GM18505 (cell line): ENCODE measurements around the gene APOBEC3F.
"Not testable (repeated sequence)": the region's sequence is repeated elsewhere in the genome, so short reads cannot be mapped to it uniquely, and the experiment has no call there.

Experiments
- ATAC-seq: cut with Tn5 transposase; IDR thresholded peaks from one replicate; pipeline ENCODE4 v1.9.1; 2021; ENCODE audit not compliant: unreplicated experiment
- POLR2A ChIP-seq: IDR thresholded peaks from 4 replicates; pipeline ENCODE4 v1.6.1; 2011; ENCODE audit warnings: borderline replicate concordance; ENCODE audit not compliant: insufficient read depth, insufficient read length; ENCODE audit errors: extremely low read depth

Gene APOBEC3F

DNA sequence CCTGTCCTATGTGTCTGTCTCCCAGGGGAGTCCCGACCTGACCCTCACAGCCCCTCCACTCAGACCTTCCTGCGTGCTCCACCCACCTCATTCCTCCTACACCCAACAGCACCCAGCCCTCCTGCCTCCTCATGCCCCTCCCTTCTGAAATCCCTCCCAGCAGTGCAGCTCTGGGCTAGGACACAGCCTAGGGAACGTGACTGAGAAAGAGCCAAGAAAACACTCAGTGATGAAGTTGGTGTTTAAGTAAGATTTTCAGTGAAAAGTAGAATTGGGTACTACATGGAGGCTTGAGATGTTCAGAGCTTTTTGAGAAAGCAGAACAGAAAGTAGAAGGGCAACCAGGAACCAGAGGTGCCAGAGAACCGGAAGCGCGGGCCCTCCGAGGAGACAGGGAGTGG, 31.9 kb downstream of the APOBEC3F start:
- peak; percentile 19 for TF ChIP-seq POLR2A
- not testable (repeated sequence) for ATAC-seq

DNA sequence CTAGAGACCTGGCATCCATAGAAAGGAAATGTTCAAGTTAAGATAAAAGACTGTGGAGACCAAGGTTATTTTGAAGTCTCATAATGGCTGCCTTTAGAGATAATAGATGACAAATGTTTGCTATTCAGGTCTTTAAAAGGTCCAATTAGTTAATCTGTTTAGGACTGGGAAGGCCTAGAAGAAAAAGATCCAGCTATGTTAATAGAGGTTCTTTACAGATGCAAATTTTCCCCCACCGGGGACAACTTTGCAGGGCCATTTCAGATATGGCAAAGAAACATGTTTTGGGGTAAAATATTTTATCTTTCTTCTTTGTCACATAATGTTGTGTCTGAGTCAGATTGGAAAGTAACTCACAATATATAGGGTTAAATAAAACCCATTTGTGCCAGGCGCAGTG, 33.3 kb downstream of the APOBEC3F start:
- TF ChIP-seq POLR2A = no peak

DNA sequence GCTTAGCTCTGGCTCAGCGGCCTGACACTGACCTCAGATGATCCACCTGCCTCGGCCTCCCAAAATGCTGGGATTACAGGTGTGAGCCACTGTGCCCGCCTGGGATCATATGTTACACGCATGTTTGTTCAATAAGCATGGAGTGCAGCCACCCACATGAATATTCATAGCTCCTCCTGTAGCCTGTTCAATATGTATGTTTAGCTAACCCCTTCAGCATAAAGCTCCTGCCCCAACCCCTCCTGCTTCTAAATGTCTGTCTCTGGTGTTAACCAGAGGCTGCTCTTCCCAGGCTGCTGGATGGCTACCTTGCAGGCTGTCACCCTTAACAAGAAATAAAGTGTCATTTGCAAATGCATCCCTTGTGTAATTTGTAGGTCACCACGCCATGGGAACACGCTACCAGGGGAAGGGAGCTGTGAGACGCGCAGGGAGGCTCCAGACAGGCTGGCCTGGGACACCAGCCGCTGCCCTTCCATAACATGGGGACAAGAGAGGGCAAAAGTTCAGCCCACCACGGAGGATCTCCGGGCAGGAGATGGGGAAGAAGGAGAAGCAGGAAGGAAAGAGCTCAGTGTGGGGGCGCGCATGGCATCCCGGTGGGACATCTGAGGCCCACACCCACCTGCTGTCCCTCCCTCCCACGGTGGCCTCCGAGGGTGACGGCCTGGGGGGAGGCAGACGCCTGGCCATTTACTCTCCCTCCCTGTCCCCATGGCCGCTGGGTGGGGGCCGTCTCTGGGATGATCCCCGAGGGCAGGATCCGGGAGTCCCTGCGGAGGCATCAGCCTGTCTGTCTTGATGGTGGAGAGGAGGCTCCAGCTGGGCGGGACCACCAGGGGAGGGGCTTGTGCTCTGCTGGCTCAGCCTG, 35.7 kb downstream of the APOBEC3F start:
- ATAC-seq = not testable (repeated sequence)

More for the DNA sequence above, 33.3 kb downstream of the APOBEC3F start:
- no peak for ATAC-seq

DNA sequence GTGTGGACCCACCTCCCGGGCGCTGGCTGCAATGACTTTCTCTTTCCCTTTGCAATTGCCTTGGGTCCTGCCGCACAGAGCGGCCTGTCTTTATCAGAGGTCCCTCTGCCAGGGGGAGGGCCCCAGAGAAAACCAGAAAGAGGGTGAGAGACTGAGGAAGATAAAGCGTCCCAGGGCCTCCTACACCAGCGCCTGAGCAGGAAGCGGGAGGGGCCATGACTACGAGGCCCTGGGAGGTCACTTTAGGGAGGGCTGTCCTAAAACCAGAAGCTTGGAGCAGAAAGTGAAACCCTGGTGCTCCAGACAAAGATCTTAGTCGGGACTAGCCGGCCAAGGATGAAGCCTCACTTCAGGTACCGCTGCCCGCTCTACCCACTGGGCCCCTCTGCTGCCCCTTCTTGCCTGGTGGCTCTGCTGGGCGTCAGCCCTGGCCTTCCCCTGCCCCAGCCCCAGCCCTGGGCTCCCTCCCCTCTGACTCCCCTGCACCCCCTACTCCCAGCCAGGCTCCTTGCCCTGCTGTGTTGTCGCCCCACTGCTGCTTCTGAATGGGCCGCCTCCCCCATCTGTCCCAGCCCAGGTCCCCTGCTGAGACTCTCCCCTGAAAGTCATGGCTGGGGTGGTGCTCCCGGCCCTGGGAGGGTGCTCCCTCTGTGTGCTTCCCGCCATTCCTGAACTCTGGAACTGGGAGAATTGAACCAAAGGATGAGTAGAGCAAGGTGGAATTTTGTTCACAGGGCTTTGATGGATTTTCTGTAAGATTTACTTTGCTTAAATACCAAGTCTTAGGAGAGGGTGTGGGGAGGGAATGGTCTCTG, 36.6 kb downstream of the APOBEC3F start, which contains the start of gene APOBEC3G:
Gene APOBEC3G (plus strand): TSS at position 250 of the 815 bp plus-strand sequence. CDS start 87 bp downstream, at position 337.
- peak; percentile 63 for TF ChIP-seq POLR2A
- peak; percentile 71 for ATAC-seq

DNA sequence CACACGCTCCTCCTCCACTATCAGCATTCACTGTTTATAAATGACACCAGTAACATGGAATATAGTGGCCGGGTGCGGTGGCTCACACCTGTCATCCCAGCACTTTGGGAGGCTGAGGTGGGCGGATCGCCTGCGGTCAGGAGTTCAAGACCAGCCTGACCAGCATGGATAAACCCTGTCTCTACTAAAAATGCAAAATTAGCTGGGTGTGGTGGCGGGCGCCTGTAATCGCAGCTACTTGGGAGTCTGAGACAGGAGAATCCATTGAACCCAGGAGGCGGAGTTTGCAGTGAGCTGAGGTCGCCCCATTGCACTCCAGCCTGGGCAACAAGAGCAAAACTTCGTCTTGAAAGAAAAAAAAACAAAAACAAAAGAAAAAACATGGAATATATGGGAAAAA, 37.2 kb downstream of the APOBEC3F start:
- not testable (repeated sequence) for ATAC-seq

DNA sequence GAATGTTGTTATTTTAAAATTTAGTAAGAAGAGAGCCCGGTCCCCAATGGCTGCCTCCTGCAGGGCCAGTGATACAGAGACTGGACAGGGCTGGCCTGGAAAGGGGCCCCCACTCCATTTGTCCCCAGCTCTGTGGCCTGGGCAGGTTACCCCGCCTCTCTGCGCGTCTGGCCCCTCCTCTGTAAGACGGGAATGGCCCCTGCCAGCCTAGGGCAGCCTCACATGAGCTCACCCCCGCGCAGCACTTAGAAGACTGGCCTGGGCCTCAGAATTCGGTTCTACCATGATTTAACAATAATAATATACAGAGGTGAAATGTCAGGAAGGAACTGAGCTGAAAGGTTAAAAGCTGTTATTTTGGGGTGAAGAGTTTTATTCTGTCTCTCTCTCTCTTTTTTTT, 37.7 kb downstream of the APOBEC3F start:
- TF ChIP-seq POLR2A = no peak
- no peak for ATAC-seq

DNA sequence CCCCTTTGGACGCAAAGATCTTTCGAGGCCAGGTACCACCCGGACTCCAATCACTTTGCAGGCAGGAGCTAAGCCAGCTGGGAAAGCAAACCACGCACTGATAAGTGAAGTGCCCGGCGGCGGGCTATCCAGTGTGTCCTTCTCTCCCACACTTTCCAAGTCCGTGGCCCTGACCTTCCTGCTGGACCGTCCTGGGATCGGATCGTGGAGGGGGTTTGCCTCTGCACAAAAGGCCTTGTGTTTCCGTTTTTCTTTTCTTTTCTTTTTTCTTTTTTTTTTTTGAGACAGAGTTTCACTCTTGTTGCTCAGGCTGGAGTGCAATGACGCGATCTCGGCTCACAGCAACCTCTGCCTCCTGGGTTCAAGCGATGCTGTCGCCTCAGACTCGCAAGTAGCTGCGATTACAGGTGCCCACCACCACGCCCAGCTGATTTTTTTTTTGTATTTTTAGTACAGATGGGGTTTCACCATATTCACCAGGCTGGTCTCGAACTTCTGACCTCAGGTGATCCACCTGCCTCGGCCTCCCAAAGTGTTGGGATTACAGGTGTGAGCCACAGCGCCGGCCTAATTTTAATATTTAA, 38.5 kb downstream of the APOBEC3F start:
- ATAC-seq = not testable (repeated sequence)

DNA sequence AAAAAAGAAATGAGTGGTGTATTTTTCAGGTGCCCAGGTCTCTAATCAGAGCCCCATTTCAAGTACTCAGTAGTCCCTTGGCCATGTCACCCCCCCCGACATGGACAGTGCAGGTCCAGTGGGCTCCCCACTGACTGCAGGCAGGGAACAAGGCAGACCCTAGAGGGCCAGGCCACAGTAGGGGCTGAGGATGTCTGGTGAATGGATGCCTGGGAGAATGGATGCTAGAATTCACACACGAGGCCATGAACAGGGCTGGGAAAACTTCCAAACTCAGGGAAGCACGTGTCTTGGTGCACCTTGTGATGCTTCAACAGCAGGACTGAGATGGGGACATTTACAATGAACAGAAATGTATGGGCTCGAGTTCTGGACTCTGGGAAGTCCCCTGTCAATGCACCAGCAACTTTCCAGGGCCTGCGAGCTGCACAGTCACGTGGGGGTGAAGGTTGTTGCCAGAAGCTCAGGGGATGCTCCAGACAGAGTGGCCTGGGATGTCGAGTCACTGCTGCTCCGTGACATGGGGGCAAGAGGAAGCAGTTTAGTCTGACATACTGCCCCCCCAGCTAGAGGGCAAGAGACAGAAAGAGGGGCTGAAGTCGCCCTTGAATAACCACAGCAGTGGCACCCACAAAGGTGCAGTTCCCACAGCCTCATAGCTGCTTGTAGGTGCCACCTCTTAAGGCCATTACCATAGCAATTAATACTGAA, 39.5 kb downstream of the APOBEC3F start:
- no peak for ATAC-seq
- no peak for TF ChIP-seq POLR2A

DNA sequence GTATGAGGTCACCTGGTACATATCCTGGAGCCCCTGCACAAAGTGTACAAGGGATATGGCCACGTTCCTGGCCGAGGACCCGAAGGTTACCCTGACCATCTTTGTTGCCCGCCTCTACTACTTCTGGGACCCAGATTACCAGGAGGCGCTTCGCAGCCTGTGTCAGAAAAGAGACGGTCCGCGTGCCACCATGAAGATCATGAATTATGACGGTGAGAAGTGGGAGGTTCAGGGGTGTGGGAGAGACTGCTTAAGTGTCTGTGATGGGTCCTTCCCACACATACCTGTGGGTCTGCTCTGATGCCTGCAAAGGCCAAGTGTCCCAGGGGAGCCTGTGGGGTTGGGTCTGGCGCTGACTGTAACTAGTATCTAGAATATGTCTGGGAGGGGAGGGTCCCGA, 40.4 kb downstream of the APOBEC3F start:
- TF ChIP-seq POLR2A = no peak
- no peak for ATAC-seq

DNA sequence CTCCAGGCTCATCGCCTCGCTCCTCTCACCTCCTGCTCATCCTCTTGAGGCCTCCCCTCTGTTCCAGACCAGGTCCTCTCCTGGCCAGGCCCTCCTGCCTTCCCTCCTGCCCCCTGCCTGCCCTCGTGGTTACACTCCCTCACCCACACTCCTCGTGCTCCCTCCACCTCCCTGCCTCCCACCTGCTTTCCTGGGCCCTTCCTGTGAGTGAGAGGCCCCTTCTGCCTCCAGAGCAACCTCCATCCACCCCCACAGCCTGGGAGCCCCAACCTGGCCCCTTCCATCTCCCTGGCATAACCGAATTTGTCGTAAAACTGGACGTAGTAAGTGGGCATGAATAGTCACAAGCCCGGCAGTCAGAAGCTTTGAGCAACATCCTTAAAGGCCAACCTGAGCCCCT, 40.9 kb downstream of the APOBEC3F start:
- TF ChIP-seq POLR2A = no peak
- ATAC-seq = no peak

DNA sequence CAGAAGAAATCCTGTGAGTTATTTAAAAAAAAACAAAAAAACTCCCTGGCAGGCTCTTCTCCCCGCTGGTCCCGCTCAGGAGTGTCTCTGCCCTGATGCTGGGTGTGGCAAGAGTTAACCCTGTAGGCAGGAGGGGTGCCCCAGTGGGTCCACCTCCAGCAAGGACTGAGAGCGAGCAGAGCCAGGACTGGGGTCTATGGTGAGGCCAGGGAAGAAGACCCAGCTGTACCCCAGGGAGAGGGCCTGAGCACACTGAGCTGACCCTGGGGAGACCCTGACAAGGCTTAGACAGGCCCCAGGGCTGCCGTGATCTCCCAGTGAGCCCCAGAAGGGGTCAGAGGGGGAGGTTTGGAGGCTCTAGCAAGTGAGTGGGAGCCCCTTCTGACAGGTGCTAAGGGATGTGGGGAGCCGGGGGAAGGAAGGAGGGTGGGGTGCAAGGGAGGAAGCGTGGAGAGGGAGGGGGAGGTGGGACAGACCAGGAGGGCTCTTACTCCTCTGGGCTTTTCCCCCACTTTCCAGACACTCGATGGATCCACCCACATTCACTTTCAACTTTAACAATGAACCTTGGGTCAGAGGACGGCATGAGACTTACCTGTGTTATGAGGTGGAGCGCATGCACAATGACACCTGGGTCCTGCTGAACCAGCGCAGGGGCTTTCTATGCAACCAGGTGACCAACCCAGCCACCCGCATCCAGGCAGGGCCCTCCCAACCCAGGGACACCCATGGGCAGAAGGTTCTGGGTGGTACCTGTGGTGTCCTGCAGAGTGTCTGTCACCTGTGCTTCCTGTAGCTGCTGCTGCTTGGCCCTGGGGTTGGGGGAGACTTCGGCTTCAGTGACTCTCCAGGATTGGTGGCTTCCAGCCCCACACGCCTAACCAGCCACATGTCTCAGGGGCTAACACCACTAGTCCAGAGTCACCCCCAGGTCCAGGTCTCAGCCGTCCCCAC, 42.8 kb downstream of the APOBEC3F start:
- TF ChIP-seq POLR2A = peak; percentile 13
- no peak for ATAC-seq

DNA sequence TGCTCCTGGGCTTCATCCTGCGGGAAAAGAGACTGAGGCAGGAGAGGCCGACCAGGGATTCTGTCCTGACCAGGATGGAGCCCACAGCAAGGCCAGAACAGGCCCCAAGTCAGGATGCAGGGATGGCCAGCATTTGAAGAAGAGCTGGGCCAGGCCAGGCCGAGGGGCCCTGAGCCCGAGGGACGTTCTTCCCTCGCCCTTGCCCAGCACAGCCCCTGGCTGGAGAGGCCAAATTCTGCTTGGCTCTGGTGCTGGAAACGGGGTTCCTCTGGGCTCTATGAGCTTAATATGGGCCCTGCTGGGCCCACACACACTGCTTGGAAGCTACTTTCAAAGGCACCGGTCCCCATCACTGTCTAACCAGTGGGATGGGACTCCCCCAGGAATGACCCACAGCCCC, 44.0 kb downstream of the APOBEC3F start:
- no peak for ATAC-seq
- TF ChIP-seq POLR2A = no peak
